Measurements from ENCODE around the gene USP3.
A peak's percentile ranks its signal among the peaks of the same experiment; 100 is the strongest.

USP3 gene

GRCh38 chr15:63530752-63531299 is 26.4 kb downstream of the USP3 start:
- no peak for TF ChIP-seq GLIS3 (CRISPR knock-in tag; IDR thresholded peaks at IDR 0.05)
- no peak for TF ChIP-seq ESRRG (CRISPR knock-in tag; IDR thresholded peaks at IDR 0.05)
- TF ChIP-seq ZC3H10 (CRISPR knock-in tag; IDR thresholded peaks at IDR 0.05): no peak
- TF ChIP-seq CSDC2 (CRISPR knock-in tag; IDR thresholded peaks at IDR 0.05): no peak
- TF ChIP-seq, protein P1, sequence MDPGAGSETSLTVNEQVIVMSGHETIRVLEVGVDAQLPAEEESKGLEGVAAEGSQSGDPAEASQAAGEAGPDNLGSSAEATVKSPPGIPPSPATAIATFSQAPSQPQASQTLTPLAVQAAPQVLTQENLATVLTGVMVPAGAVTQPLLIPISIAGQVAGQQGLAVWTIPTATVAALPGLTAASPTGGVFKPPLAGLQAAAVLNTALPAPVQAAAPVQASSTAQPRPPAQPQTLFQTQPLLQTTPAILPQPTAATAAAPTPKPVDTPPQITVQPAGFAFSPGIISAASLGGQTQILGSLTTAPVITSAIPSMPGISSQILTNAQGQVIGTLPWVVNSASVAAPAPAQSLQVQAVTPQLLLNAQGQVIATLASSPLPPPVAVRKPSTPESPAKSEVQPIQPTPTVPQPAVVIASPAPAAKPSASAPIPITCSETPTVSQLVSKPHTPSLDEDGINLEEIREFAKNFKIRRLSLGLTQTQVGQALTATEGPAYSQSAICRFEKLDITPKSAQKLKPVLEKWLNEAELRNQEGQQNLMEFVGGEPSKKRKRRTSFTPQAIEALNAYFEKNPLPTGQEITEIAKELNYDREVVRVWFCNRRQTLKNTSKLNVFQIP (CRISPR knock-in tag; IDR thresholded peaks at IDR 0.05; ENCODE audit: borderline replicate concordance, low read depth): no peak
- no peak for TF ChIP-seq SNAI2 (CRISPR knock-in tag; IDR thresholded peaks at IDR 0.05)
- ATAC-seq: no peak

GRCh38 chr15:63531586-63531985 is 27.2 kb downstream of the USP3 start:
- TF ChIP-seq ISL1 (CRISPR knock-in tag; IDR thresholded peaks at IDR 0.05) (no peak), OSR1 (CRISPR knock-in tag; IDR thresholded peaks at IDR 0.05) (no peak), ZNF70 (CRISPR knock-in tag; IDR thresholded peaks at IDR 0.05) (no peak), ZNF565 (CRISPR knock-in tag; conservative IDR thresholded peaks at IDR 0.05; ENCODE audit: low read depth) (no peak), RARB (CRISPR knock-in tag; IDR thresholded peaks at IDR 0.05) (no peak), CSDC2 (CRISPR knock-in tag; IDR thresholded peaks at IDR 0.05) (no peak), PPARA (CRISPR knock-in tag; IDR thresholded peaks at IDR 0.05; ENCODE audit: borderline replicate concordance) (no peak), ZC3H10 (CRISPR knock-in tag; IDR thresholded peaks at IDR 0.05) (no peak), ESRRG (CRISPR knock-in tag; IDR thresholded peaks at IDR 0.05) (no peak), GLIS3 (CRISPR knock-in tag; IDR thresholded peaks at IDR 0.05) (no peak), ZFP30 (CRISPR knock-in tag; IDR thresholded peaks at IDR 0.05) (no peak), TOX (CRISPR knock-in tag; IDR thresholded peaks at IDR 0.05; ENCODE audit: borderline replicate concordance) (no peak), ARNTL (CRISPR knock-in tag; IDR thresholded peaks at IDR 0.05; ENCODE audit: borderline replicate concordance, low read depth) (no peak), SNAI2 (CRISPR knock-in tag; IDR thresholded peaks at IDR 0.05) (no peak), BACH2 (CRISPR knock-in tag; IDR thresholded peaks at IDR 0.05; ENCODE audit: borderline replicate concordance) (no peak)
- TF ChIP-seq, protein P2, sequence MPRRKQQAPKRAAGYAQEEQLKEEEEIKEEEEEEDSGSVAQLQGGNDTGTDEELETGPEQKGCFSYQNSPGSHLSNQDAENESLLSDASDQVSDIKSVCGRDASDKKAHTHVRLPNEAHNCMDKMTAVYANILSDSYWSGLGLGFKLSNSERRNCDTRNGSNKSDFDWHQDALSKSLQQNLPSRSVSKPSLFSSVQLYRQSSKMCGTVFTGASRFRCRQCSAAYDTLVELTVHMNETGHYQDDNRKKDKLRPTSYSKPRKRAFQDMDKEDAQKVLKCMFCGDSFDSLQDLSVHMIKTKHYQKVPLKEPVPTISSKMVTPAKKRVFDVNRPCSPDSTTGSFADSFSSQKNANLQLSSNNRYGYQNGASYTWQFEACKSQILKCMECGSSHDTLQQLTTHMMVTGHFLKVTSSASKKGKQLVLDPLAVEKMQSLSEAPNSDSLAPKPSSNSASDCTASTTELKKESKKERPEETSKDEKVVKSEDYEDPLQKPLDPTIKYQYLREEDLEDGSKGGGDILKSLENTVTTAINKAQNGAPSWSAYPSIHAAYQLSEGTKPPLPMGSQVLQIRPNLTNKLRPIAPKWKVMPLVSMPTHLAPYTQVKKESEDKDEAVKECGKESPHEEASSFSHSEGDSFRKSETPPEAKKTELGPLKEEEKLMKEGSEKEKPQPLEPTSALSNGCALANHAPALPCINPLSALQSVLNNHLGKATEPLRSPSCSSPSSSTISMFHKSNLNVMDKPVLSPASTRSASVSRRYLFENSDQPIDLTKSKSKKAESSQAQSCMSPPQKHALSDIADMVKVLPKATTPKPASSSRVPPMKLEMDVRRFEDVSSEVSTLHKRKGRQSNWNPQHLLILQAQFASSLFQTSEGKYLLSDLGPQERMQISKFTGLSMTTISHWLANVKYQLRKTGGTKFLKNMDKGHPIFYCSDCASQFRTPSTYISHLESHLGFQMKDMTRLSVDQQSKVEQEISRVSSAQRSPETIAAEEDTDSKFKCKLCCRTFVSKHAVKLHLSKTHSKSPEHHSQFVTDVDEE (CRISPR knock-in tag; IDR thresholded peaks at IDR 0.05): no peak
- TF ChIP-seq, protein P3, sequence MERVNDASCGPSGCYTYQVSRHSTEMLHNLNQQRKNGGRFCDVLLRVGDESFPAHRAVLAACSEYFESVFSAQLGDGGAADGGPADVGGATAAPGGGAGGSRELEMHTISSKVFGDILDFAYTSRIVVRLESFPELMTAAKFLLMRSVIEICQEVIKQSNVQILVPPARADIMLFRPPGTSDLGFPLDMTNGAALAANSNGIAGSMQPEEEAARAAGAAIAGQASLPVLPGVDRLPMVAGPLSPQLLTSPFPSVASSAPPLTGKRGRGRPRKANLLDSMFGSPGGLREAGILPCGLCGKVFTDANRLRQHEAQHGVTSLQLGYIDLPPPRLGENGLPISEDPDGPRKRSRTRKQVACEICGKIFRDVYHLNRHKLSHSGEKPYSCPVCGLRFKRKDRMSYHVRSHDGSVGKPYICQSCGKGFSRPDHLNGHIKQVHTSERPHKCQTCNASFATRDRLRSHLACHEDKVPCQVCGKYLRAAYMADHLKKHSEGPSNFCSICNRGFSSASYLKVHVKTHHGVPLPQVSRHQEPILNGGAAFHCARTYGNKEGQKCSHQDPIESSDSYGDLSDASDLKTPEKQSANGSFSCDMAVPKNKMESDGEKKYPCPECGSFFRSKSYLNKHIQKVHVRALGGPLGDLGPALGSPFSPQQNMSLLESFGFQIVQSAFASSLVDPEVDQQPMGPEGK (CRISPR knock-in tag; IDR thresholded peaks at IDR 0.05; ENCODE audit: borderline replicate concordance): no peak
- TF ChIP-seq, protein P1 (CRISPR knock-in tag; IDR thresholded peaks at IDR 0.05; ENCODE audit: borderline replicate concordance, low read depth): no peak
- ATAC-seq: peak; percentile 48; the same call in 2 of the 3 replicates

GRCh38 chr15:63532307-63532744 is 27.9 kb downstream of the USP3 start:
- peak; percentile 80 for ATAC-seq
- no peak for TF ChIP-seq RARB (CRISPR knock-in tag; IDR thresholded peaks at IDR 0.05)
- TF ChIP-seq ZFP30 (CRISPR knock-in tag; IDR thresholded peaks at IDR 0.05): no peak
- TF ChIP-seq ISL1 (CRISPR knock-in tag; IDR thresholded peaks at IDR 0.05): peak; percentile 85
- no peak for TF ChIP-seq ESRRG (CRISPR knock-in tag; IDR thresholded peaks at IDR 0.05)
- 0 out of 2 replicates have a peak, but pooled peaks have one; percentile 47 for TF ChIP-seq ZC3H10 (CRISPR knock-in tag; IDR thresholded peaks at IDR 0.05)
- TF ChIP-seq, protein P1 (CRISPR knock-in tag; IDR thresholded peaks at IDR 0.05; ENCODE audit: borderline replicate concordance, low read depth): no peak
- no peak for TF ChIP-seq ARNTL (CRISPR knock-in tag; IDR thresholded peaks at IDR 0.05; ENCODE audit: borderline replicate concordance, low read depth)
- TF ChIP-seq, protein P4, sequence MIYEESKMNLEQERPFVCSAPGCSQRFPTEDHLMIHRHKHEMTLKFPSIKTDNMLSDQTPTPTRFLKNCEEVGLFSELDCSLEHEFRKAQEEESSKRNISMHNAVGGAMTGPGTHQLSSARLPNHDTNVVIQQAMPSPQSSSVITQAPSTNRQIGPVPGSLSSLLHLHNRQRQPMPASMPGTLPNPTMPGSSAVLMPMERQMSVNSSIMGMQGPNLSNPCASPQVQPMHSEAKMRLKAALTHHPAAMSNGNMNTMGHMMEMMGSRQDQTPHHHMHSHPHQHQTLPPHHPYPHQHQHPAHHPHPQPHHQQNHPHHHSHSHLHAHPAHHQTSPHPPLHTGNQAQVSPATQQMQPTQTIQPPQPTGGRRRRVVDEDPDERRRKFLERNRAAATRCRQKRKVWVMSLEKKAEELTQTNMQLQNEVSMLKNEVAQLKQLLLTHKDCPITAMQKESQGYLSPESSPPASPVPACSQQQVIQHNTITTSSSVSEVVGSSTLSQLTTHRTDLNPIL (CRISPR knock-in tag; IDR thresholded peaks at IDR 0.05; ENCODE audit: low read depth): peak; percentile 60; the same call in 1 of the 2 replicates
- no peak for TF ChIP-seq PPARA (CRISPR knock-in tag; IDR thresholded peaks at IDR 0.05; ENCODE audit: borderline replicate concordance)
- TF ChIP-seq, protein P3 (CRISPR knock-in tag; IDR thresholded peaks at IDR 0.05; ENCODE audit: borderline replicate concordance): peak; percentile 48; the same call in 1 of the 2 replicates
- no peak for TF ChIP-seq TOX (CRISPR knock-in tag; IDR thresholded peaks at IDR 0.05; ENCODE audit: borderline replicate concordance)
- no peak for TF ChIP-seq ZNF565 (CRISPR knock-in tag; conservative IDR thresholded peaks at IDR 0.05; ENCODE audit: low read depth)
- TF ChIP-seq ZNF8 (CRISPR knock-in tag; IDR thresholded peaks at IDR 0.05): no peak

Data from SK-N-SH treated with all-trans-retinoic acid at 6 μM for 48 hours (cell line).